ENCODE measurements around the gene TCFL5. TPM values are rescaled to one million over a fixed set of nuclear protein-coding genes. Genes with fewer than 3 reads are reported as not detected.

TCFL5 gene
- total RNA-seq, 1 donor, result 3.8 TPM

DNA sequence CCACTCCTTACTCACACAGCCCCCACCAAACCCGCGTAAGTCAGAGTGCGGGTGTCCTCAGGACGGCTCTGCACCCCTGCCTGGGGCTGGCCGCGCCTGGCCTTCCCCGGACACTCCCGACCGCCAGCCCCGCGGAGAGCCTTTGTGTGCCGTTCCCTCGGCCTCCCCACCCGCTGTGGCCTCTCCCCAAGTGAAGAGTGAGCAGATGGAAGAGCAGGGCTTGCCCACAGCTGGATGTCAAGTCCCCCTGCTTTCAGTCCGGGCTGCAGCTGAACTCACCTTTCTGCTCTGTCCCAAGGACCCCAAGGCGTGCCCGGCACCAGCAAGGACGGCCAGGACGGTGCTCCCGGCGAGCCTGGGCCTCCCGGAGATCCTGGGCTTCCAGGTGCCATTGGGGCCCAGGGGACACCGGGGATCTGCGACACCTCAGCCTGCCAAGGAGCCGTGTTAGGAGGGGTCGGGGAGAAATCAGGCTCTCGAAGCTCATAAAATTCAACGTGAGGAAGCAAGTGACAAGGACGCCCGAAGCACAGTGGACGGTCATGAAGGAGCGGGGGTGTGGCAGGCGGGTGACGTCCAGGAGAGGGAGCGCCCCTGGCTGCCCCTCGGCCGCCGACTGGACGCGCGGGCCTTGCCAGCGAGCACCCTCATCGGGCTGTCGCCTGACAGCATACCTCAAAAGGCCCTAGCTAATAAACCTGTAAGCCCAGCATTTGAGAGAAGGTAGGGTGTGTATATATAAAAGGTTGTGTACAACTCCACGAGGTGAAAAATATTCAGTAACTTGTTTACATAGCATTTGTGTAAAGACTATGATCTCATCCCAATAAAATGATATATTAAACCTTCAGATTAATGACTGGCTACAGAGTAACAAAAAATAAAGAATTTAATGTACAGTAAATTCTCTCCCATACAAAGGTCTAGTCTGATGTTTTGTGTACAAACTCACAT, 21.1 kb downstream of the TCFL5 start:
- H3K4me3 ChIP-seq (ENCODE audit: low read length), result no peak overlapping the region
- H3K4me1 ChIP-seq (ENCODE audit: insufficient read depth, low read length), result peaks cover 9% of the 10 kb centered on the region
- no peaks in the 10 kb centered on the region for H3K9me3 ChIP-seq (ENCODE audit: low read depth, low read length)
- H3K27me3 ChIP-seq (ENCODE audit: insufficient read depth, low read length), result no peaks in the 10 kb centered on the region

DNA sequence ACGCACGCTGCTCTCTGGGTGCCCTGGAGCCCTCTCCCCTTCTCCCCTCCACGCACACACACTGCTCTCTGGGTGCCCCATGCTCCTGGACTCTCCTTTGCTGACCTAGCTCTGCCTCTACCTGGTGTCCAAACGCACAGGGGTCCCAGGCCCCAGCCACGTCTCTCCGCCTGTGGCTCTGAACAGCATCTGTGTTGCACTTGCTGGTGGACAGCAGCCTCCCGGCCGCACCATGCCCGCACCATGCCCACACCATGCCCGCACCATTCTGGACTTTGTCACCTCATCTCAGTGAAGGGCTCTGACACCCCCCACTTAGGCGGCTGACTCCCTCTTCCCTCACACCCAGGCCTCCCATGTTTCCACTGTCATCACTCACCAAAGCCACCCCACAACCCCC, 21.8 kb downstream of the TCFL5 start:
- Histone ChIP-seq H3K27me3 (ENCODE audit: insufficient read depth, low read length) (no peaks in the 10 kb centered on the region), H3K9me3 (ENCODE audit: low read depth, low read length) (no peaks in the 10 kb centered on the region), H3K4me1 (ENCODE audit: insufficient read depth, low read length) (peaks cover 9% of the 10 kb centered on the region), H3K4me3 (ENCODE audit: low read length) (no peak overlapping the region)

DNA sequence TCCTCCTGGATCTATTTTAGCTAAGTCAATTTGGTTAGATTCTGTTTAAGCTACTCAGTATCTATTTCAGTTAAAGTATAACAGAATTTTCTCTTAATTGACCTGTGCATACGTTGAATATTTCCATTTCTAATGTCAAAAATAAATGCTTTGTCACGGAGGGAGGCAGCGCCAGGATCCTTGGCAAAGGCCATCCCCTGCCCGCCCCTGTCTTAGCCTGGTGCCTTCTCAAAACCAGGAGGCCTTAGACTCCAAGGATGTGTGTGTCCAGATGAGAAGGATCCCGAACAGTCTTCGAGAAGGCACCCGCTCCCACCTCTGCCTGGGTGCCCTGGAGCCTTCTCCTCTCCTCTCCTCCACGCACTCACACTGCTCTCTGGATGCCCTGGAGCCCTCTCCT, 22.4 kb downstream of the TCFL5 start:
- Histone ChIP-seq H3K9me3 (ENCODE audit: low read depth, low read length) (no peaks in the 10 kb centered on the region), H3K27me3 (ENCODE audit: insufficient read depth, low read length) (no peaks in the 10 kb centered on the region), H3K4me3 (ENCODE audit: low read length) (no peak overlapping the region), H3K4me1 (ENCODE audit: insufficient read depth, low read length) (peaks cover 9% of the 10 kb centered on the region)

DNA sequence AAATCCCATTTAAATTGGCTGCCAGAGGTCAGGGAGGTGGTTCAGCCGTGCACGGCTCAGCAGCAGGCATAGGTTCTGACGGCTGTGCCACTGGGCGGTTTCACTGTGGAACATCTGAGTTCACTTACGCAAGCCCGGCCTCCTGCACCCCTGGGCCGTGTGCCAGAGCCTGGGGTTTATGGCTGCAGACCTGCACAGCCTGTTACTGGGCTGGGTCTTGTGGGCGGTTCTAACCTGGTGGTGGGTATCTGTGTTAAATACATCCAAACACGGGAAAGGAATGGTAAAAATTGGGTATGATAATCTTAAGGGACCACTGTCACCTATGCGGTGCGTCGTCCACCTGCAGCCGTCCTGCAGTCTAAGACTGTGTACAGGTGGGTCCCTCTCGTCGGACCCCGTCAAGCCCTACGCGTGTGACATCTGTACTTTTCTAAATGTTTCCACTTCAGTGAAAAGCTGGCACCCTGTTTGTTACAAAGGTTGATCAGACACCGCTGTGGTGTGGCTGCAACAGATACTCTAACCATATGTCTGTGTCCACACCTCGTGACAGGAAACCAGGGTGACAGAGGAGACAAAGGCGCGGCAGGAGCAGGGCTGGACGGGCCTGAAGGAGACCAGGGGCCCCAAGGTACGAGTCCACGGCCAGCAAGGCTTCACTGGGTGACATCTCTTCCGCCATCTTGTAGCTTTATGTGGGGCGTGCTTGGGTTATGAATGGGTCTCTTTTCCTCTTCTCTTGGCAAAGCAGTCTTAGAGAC, 23.3 kb downstream of the TCFL5 start:
- Histone ChIP-seq H3K9me3 (ENCODE audit: low read depth, low read length) (no peaks in the 10 kb centered on the region), H3K4me3 (ENCODE audit: low read length) (no peak overlapping the region), H3K4me1 (ENCODE audit: insufficient read depth, low read length) (peaks cover 9% of the 10 kb centered on the region), H3K27me3 (ENCODE audit: insufficient read depth, low read length) (no peaks in the 10 kb centered on the region)

DNA sequence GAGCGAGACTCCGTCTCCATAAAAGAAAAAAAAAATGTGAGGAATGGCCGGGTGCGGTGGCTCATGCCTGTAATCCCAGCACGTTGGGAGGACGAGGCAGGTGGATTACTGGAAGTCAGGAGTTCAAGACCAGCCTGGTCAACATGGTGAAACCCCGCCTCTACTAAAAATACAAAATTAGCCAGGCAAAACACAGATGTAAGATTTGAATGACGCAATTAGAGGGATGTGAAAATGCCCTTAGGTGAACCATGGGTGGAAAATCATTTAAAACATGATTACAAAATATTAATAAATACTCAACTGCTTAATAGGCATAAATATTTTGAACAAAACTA, 23.9 kb downstream of the TCFL5 start:
- Histone ChIP-seq H3K4me1 (ENCODE audit: insufficient read depth, low read length) (peaks cover 13% of the 10 kb centered on the region), H3K4me3 (ENCODE audit: low read length) (no peak overlapping the region), H3K27me3 (ENCODE audit: insufficient read depth, low read length) (no peaks in the 10 kb centered on the region), H3K9me3 (ENCODE audit: low read depth, low read length) (no peaks in the 10 kb centered on the region)

DNA sequence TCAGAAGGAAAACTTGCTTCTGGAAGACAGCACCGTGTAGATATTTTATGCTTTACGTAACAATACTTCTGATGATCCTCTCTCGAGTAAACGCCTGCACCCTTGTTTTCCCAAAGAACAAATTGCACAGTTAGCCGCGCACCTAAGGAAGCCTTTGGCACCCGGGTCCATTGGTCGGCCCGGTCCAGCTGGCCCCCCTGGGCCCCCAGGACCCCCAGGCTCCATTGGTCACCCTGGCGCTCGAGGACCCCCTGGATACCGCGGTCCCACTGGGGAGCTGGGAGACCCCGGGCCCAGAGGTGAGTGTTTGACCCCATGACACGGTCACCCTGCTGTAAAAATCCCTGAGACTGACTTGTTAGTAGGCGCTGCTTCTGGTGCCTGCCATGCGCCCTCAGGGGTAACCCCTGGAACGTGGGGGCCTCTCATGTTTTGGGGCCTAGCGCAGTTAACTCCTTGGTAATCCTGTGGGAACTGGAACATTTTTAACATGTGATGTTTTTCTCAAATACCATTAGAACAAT, 24.6 kb downstream of the TCFL5 start:
- H3K4me3 ChIP-seq (ENCODE audit: low read length), result no peak overlapping the region
- no peaks in the 10 kb centered on the region for H3K27me3 ChIP-seq (ENCODE audit: insufficient read depth, low read length)
- H3K4me1 ChIP-seq (ENCODE audit: insufficient read depth, low read length), result peaks cover 20% of the 10 kb centered on the region
- no peaks in the 10 kb centered on the region for H3K9me3 ChIP-seq (ENCODE audit: low read depth, low read length)

DNA sequence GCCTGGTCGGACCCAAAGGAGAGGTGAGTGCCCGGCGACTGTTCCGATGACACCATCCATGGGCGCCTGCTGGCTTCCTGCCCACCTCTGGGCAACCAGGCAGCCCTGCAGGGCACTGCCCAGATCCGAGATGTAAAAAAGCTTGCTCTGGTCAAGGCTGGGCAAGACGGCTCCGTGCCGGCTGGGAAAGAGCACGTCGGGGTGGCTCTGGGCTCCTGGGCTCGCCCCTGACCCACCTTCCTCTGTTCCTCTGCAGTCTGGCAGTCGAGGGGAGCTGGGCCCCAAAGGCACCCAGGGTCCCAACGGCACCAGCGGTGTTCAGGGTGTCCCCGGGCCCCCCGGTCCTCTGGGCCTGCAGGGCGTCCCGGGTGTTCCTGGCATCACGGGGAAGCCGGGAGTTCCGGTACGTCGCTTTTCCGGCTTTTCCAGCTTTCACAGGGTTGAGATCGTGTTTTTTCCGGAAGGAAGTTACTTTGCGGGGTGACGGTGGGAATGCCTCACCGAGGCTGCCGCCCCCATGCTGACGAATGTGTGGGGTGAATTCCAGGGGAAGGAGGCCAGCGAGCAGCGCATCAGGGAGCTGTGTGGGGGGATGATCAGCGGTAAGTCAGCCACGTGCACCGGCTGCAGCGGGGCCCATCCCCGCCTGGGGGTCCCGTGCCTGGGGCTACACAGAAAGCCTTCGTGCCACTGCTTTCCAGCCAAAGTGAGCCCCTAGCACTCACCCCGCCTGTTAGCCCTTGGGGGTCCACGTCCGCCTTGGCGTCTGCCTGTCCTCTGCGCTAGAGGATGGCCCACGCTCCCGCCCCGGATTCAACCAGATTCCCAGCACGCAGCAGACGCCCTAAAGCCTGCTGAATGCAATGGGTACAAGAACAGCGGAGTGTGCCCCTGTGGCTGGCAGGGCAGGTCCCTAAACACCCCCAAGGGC, 25.4 kb downstream of the TCFL5 start:
- peaks cover 26% of the 10 kb centered on the region for H3K4me1 ChIP-seq (ENCODE audit: insufficient read depth, low read length)
- H3K4me3 ChIP-seq (ENCODE audit: low read length), result no peak overlapping the region
- H3K27me3 ChIP-seq (ENCODE audit: insufficient read depth, low read length), result no peaks in the 10 kb centered on the region
- no peaks in the 10 kb centered on the region for H3K9me3 ChIP-seq (ENCODE audit: low read depth, low read length)

DNA sequence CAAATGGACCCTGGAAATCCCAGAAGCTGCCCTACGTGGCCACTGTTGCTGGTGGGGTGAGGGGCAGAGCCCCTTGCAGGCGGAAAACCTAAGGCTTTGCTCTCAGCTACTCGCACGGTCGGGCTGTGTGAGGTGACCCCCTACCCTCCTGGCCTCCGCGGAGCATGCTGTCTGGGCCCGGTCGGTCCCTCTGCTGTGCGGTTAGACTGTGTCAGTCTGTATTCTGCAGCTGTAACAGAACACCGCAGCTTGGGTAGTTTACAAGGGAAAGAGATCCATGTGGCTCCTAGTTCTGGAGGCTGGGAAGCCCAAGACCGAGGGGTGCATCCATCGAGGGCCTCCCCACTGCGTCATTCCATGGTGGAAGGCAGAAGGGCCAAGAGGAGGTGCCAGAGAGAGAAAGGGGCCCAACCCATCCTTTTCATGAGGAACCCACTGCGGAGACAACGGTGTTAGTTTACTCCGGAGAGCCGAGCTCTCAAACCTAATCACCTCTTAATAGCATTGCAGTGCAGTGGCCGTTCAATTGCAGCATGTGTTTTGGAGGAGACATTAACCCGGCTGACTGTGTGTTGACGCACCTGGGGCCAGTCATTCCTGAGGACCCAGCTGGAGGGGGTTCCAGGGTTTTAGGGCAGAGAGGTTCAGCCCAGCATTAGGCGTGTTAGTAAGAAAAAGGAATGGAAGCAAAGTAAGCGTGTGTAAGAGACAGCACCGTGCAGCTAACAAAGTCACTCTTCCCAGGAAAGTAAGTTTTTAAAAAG, 26.5 kb downstream of the TCFL5 start:
- H3K9me3 ChIP-seq (ENCODE audit: low read depth, low read length), result no peaks in the 10 kb centered on the region
- H3K4me1 ChIP-seq (ENCODE audit: insufficient read depth, low read length), result peaks cover 26% of the 10 kb centered on the region
- no peak overlapping the region for H3K4me3 ChIP-seq (ENCODE audit: low read length)
- no peaks in the 10 kb centered on the region for H3K27me3 ChIP-seq (ENCODE audit: insufficient read depth, low read length)

DNA sequence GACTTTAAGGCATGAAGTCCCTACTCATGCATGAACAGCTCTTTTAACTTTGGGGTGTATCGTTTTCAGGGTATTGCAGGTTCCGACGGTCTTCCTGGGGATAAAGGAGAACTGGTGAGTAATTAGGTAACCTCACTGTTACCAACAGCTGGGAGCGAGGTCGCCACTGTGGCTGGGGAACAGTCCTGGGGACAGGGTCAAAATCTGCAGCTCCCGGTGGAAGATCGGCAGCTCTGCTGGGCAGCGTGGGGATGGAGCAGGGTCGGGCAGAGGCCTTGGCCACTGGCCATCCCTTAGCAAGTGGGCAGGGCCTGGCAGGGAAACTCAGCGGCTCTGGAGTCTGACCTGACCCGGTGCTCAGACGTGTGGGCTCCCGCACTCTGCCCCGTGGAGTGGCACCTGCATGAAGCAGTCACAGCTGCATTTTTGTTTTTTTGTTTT, 28.7 kb downstream of the TCFL5 start:
- H3K4me3 ChIP-seq (ENCODE audit: low read length), result no peak overlapping the region
- H3K27me3 ChIP-seq (ENCODE audit: insufficient read depth, low read length), result no peaks in the 10 kb centered on the region
- no peaks in the 10 kb centered on the region for H3K9me3 ChIP-seq (ENCODE audit: low read depth, low read length)
- H3K4me1 ChIP-seq (ENCODE audit: insufficient read depth, low read length), result peaks cover 20% of the 10 kb centered on the region

DNA sequence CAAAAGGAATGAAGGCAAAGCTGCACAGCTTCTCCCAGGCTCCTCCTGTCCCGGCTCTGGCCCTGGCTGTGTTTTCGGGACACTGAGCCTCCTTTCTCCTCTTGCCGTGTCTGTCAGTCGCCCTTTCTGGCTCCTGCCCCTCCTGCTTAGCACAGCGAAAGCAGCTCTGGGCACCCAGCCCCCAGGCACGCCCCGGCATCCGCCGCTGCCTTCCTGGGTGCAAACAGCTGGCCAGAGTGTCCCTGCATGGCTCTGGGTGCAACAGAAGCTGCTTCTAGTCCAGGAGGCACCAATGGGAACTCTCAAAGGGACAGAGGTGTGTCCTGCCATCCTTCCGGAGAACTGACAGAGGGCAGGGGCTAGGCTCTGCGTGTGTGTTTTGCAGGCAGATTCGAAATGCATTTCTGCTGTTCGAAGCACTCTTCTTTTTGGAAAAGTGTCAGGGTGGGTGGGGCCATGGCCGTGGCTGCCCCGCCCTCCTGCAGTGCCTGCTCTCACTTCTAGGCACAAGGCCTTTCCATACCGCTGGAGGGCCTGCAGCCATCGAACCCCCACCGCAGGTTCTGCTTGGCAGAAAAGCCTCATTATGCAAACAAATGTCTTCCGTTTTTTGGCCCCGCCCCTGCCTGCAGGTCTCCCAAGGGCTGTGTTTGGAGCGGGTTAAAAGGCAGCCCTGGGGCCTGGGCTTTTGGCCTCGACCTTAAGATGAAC, 29.3 kb downstream of the TCFL5 start:
- Histone ChIP-seq H3K27me3 (ENCODE audit: insufficient read depth, low read length) (no peaks in the 10 kb centered on the region), H3K9me3 (ENCODE audit: low read depth, low read length) (no peaks in the 10 kb centered on the region), H3K4me1 (ENCODE audit: insufficient read depth, low read length) (peaks cover 17% of the 10 kb centered on the region), H3K4me3 (ENCODE audit: low read length) (no peak overlapping the region)

DNA sequence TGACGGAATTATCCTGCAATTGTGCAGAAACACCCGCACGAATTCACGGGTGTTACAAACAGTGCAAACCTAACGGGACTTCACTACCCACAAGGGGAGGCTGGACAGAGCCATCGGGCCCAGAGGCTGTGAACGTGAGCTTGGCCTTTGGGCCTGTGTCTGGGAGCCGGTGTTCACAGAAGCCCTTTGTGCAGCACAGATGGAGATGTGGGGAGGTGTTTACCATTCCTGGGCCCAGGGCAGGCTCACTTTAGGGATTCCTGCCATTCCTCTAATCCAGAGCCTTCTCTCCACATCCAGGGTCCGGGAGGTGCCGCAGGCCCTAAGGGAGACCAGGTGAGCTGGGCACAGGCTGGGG, 29.8 kb downstream of the TCFL5 start:
- H3K27me3 ChIP-seq (ENCODE audit: insufficient read depth, low read length), result no peaks in the 10 kb centered on the region
- H3K9me3 ChIP-seq (ENCODE audit: low read depth, low read length), result no peaks in the 10 kb centered on the region
- H3K4me1 ChIP-seq (ENCODE audit: insufficient read depth, low read length), result peaks cover 17% of the 10 kb centered on the region
- no peak overlapping the region for H3K4me3 ChIP-seq (ENCODE audit: low read length)

DNA sequence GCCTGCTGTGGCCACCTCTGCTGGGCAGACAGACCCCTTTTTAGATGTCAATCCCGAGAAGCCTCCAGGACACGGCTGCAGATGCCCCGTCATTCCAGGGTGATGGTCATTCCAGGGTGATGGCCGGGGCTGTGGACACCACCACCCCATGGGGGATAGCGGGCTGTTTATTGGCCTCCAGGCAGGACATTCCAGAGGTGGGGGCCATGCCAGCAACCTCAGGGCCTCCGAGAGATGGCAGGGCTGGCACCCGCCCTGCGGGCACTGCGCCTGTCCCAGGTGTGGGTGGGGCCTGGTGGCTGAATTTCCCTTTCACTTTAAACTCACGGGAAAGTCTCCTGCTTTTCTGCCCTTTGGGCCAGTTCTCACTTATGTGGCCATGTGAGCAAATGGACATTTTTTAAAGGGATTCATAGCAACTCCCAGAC, 30.2 kb downstream of the TCFL5 start:
- H3K4me3 ChIP-seq (ENCODE audit: low read length), result no peak overlapping the region
- H3K4me1 ChIP-seq (ENCODE audit: insufficient read depth, low read length), result peaks cover 17% of the 10 kb centered on the region
- H3K27me3 ChIP-seq (ENCODE audit: insufficient read depth, low read length), result no peaks in the 10 kb centered on the region
- H3K9me3 ChIP-seq (ENCODE audit: low read depth, low read length), result no peaks in the 10 kb centered on the region

DNA sequence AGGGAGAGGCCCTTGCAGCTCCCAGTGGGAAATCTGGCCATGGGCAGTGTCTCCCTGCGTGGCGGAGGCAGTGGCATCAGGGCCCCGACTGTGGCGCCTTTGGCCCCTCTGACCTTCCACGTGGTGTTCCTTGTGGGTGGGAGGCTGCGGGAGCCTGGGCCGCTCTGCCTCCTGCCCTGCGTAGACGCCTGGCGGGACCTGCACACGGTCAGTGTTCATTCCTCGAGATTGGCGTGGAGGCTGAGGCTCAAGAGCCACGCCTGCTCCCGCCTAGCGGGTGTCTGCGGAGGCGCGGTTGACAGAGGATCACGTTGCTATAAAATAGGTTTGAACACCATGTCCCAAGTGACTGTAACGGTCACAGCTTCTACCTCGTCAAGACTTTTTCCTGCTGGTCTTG, 30.8 kb downstream of the TCFL5 start:
- Histone ChIP-seq H3K27me3 (ENCODE audit: insufficient read depth, low read length) (no peaks in the 10 kb centered on the region), H3K4me3 (ENCODE audit: low read length) (no peak overlapping the region), H3K4me1 (ENCODE audit: insufficient read depth, low read length) (peaks cover 17% of the 10 kb centered on the region), H3K9me3 (ENCODE audit: low read depth, low read length) (no peaks in the 10 kb centered on the region)

All from mononuclear cell (primary cell).